GM19099 (cell line): ENCODE measurements around the gene FAM237A.

ENCODE experiments used
- POLR2A ChIP-seq: IDR thresholded peaks from 3 replicates; pipeline ENCODE4 v1.6.1; 2011; ENCODE audit warnings: low read depth; ENCODE audit not compliant: insufficient read length; ENCODE audit errors: extremely low read depth

Gene FAM237A

GRCh38 chr2:206642075-206643025 lies at the start of gene FAM237A:
Gene FAM237A, plus strand, starts transcription at chr2:206642487. Its CDS starts 1,750 bp downstream, at chr2:206644237.
- no peak for TF ChIP-seq POLR2A

GRCh38 chr2:206597717-206598218 lies 44.5 kb upstream of the FAM237A start:
- no peak for TF ChIP-seq POLR2A

- TF ChIP-seq POLR2A: no peak
Measured at GRCh38 chr2:206603243-206603642, 39.0 kb upstream of the FAM237A start.

GRCh38 chr2:206610451-206610850 lies 31.8 kb upstream of the FAM237A start:
- no peak for TF ChIP-seq POLR2A

GRCh38 chr2:206611191-206611590 lies 31.1 kb upstream of the FAM237A start:
- no peak for TF ChIP-seq POLR2A

- TF ChIP-seq POLR2A: no peak
Measured at GRCh38 chr2:206611736-206612135, 30.6 kb upstream of the FAM237A start.

- TF ChIP-seq POLR2A: no peak
Measured at GRCh38 chr2:206614811-206615210, 27.5 kb upstream of the FAM237A start.

- TF ChIP-seq POLR2A: no peak
Measured at GRCh38 chr2:206615417-206616089, 26.7 kb upstream of the FAM237A start.

- TF ChIP-seq POLR2A: no peak
Measured at GRCh38 chr2:206616151-206616550, 26.1 kb upstream of the FAM237A start.

GRCh38 chr2:206619011-206619410 lies 23.3 kb upstream of the FAM237A start:
- TF ChIP-seq POLR2A: no peak

GRCh38 chr2:206626108-206626507 lies 16.2 kb upstream of the FAM237A start:
- no peak for TF ChIP-seq POLR2A

- no peak for TF ChIP-seq POLR2A
Measured at GRCh38 chr2:206627632-206628031, 14.7 kb upstream of the FAM237A start.

GRCh38 chr2:206631340-206631739 lies 10.9 kb upstream of the FAM237A start:
- no peak for TF ChIP-seq POLR2A

- TF ChIP-seq POLR2A: no peak
Measured at GRCh38 chr2:206635015-206635414, 7.3 kb upstream of the FAM237A start.

GRCh38 chr2:206639636-206640035 lies 2.7 kb upstream of the FAM237A start:
- no peak for TF ChIP-seq POLR2A

- TF ChIP-seq POLR2A: no peak
Measured at GRCh38 chr2:206641226-206641625, 1.1 kb upstream of the FAM237A start.
